ENCODE results near the gene CPSF3. TPM values are rescaled to one million over a fixed set of nuclear protein-coding genes. Genes with fewer than 3 reads are reported as not detected.

Gene CPSF3
- polyA plus RNA-seq, 2 of the 4 experiments (the other 2 are of a cell fraction): 63.4 to 77.2 TPM

DNA sequence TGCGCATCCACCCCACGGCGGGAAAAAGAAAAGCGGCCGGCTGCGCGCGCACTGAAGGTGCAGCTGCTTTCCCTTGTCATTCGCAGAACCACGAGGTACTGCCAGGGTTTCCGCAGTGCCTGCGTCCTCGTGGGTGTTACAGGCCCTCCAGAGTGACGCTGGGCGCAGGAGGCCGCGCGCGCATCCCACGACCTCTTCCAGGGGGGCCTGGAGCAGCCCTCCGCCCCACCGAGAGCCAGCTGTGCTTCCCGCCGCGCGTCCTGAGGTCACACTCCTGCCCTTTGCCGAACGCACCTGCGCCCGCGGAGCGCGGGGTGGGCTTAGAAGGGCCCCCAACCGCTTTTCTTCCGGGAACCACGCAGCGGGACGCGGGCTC lies 50.5 kb downstream of the CPSF3 start:
- POLR2A ChIA-PET: interaction anchor here (0.6 to 1.6 kb wide), 4 partner anchors 11 to 484 kb away, joined by 3 to 7 read pairs (median 4); partner anchors contain the start of gene ADAM17

DNA sequence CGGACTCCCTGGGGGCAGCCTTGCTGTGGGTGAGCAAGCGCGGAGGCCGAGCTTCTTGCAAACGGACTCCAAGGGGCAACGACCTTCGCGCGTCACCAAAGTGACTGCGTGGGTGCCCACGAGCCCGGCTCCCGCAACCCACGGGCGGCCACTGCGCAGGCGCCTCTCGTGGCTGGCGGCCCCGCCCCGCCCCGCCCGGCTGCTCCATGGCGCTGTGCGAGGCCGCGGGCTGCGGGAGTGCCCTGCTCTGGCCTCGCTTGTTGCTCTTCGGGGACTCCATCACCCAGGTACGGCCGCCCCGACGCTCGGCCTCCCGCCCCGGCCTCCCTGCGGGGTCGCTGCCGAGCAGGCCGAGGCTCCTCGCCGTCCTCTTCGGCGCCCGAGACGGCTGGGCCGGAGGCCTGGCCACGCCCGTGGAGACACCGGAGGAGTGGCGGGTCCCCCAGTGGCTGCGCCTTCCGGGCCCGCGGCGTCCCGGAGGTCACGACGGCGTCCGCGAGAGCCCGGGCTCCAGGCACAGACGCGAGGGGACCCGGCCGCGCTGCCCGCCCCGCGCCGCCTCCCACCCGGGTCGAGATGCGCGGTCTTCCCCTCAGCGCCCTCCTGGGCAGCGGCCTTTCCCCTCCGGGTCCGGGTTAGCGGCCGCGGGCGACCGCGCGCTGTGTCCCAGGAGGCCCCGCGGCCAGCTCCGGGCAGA lies 51.1 kb downstream of the CPSF3 start, which contains the start of gene IAH1:
Gene IAH1 (plus strand): TSS at position 191 of the 697 bp plus-strand sequence. CDS start 16 bp downstream, at position 207.
- DNase-seq (ENCODE audit: low read depth in 1 of 2, low spot score in 1 of 2): peak; percentile 65 to 75
- Histone ChIP-seq H3K27ac (peak within 1 kb of the TSS; percentile 96), H3K9me3 (no peaks in the 10 kb centered on the region), H3K4me1 (peaks cover 27% of the 10 kb centered on the region), H3K4me2 (peak within 1 kb of the TSS; percentile 87), H3K4me3 (peak within 1 kb of the TSS; percentile 77)
- peak; percentile 83 to 88 for ATAC-seq
- no CpG with 5 or more reads among the region's 91 CpGs for WGBS (ENCODE audit: missing lambda C conversion rate)
- CTCF ChIA-PET: interaction anchor here (1.0 to 3.5 kb wide), 7 partner anchors 9 to 332 kb away, joined by 3 to 11 read pairs (median 4); partner anchors contain the start of gene ADAM17
- FAIRE-seq: no peak
- POLR2A ChIA-PET: interaction anchor here (0.5 to 1.6 kb wide), 8 partner anchors 11 to 93 kb away, joined by 3 to 9 read pairs (median 4); partner anchors contain the start of genes ADAM17, CPSF3 and ITGB1BP1
- TF ChIP-seq USF2 (IDR thresholded peaks at IDR 0.05) (no peak), RCOR1 (IDR thresholded peaks at IDR 0.05; ENCODE audit: low read depth, low read length) (no peak), KDM1A (IDR thresholded peaks at IDR 0.05; ENCODE audit: low read depth) (no peak), GATA3 (IDR thresholded peaks at IDR 0.05; ENCODE audit: borderline replicate concordance) (0 out of 2 replicates have a peak, but pooled peaks have one; percentile 4), POLR2AphosphoS2 (conservative IDR thresholded peaks at IDR 0.05; ENCODE audit: low read length) (no peak), HDAC2 (IDR thresholded peaks at IDR 0.05) (no peak), EHF (CRISPR knock-in tag; IDR thresholded peaks at IDR 0.05) (no peak), NR3C1 (IDR thresholded peaks at IDR 0.05) (no peak), MAZ (IDR thresholded peaks at IDR 0.05; ENCODE audit: borderline replicate concordance, low read depth, low read length) (no peak), JUN (IDR thresholded peaks at IDR 0.05) (peak; percentile 85 to 93; a peak in 4 of 5 replicates), PHF8 (IDR thresholded peaks at IDR 0.05; ENCODE audit: borderline replicate concordance, low read depth) (peak; percentile 94), ZC3H11A (IDR thresholded peaks at IDR 0.05) (no peak), SREBF2 (IDR thresholded peaks at IDR 0.05) (no peak), ZFP36 (IDR thresholded peaks at IDR 0.05; ENCODE audit: borderline replicate concordance, partially characterized antibody) (no peak), TFCP2L1 (CRISPR knock-in tag; IDR thresholded peaks at IDR 0.05) (no peak), NPAS2 (CRISPR knock-in tag; IDR thresholded peaks at IDR 0.05; ENCODE audit: borderline replicate concordance) (no peak), FOSL2 (IDR thresholded peaks at IDR 0.05) (no peak), FOSL2 (CRISPR knock-in tag; IDR thresholded peaks at IDR 0.05) (no peak)
- TF ChIP-seq, protein P1, sequence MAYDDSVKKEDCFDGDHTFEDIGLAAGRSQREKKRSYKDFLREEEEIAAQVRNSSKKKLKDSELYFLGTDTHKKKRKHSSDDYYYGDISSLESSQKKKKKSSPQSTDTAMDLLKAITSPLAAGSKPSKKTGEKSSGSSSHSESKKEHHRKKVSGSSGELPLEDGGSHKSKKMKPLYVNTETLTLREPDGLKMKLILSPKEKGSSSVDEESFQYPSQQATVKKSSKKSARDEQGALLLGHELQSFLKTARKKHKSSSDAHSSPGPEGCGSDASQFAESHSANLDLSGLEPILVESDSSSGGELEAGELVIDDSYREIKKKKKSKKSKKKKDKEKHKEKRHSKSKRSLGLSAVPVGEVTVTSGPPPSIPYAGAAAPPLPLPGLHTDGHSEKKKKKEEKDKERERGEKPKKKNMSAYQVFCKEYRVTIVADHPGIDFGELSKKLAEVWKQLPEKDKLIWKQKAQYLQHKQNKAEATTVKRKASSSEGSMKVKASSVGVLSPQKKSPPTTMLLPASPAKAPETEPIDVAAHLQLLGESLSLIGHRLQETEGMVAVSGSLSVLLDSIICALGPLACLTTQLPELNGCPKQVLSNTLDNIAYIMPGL (CRISPR knock-in tag; IDR thresholded peaks at IDR 0.05; ENCODE audit: borderline replicate concordance): 0 out of 2 replicates have a peak, but pooled peaks have one; percentile 17
- TF ChIP-seq, protein P2, sequence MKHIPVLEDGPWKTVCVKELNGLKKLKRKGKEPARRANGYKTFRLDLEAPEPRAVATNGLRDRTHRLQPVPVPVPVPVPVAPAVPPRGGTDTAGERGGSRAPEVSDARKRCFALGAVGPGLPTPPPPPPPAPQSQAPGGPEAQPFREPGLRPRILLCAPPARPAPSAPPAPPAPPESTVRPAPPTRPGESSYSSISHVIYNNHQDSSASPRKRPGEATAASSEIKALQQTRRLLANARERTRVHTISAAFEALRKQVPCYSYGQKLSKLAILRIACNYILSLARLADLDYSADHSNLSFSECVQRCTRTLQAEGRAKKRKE (CRISPR knock-in tag; IDR thresholded peaks at IDR 0.05; ENCODE audit: low read depth): no peak

More for the DNA sequence above, 50.5 kb downstream of the CPSF3 start:
- Histone ChIP-seq H3K4me3 (peak overlapping the region; percentile 77), H3K9me3 (no peaks in the 10 kb centered on the region), H3K4me2 (peak overlapping the region; percentile 87), H3K27ac (peak overlapping the region; percentile 96), H3K4me1 (peaks cover 27% of the 10 kb centered on the region)
- TF ChIP-seq FOXS1 (CRISPR knock-in tag; IDR thresholded peaks at IDR 0.05) (no peak), ZC3H11A (IDR thresholded peaks at IDR 0.05) (no peak), RNF2 (IDR thresholded peaks at IDR 0.05; ENCODE audit: borderline replicate concordance, low read depth) (peak; percentile 68; the same call in 1 of the 2 replicates), TFCP2L1 (CRISPR knock-in tag; IDR thresholded peaks at IDR 0.05) (peak; percentile 51; the same call in 1 of the 2 replicates), TP53 (CRISPR knock-in tag; IDR thresholded peaks at IDR 0.05) (no peak), CHD4 (IDR thresholded peaks at IDR 0.05; ENCODE audit: borderline replicate concordance) (no peak), ELK1 (IDR thresholded peaks at IDR 0.05; ENCODE audit: low read depth, low read length) (0 out of 2 replicates have a peak, but pooled peaks have one; percentile 28)
- TF ChIP-seq, protein P3, sequence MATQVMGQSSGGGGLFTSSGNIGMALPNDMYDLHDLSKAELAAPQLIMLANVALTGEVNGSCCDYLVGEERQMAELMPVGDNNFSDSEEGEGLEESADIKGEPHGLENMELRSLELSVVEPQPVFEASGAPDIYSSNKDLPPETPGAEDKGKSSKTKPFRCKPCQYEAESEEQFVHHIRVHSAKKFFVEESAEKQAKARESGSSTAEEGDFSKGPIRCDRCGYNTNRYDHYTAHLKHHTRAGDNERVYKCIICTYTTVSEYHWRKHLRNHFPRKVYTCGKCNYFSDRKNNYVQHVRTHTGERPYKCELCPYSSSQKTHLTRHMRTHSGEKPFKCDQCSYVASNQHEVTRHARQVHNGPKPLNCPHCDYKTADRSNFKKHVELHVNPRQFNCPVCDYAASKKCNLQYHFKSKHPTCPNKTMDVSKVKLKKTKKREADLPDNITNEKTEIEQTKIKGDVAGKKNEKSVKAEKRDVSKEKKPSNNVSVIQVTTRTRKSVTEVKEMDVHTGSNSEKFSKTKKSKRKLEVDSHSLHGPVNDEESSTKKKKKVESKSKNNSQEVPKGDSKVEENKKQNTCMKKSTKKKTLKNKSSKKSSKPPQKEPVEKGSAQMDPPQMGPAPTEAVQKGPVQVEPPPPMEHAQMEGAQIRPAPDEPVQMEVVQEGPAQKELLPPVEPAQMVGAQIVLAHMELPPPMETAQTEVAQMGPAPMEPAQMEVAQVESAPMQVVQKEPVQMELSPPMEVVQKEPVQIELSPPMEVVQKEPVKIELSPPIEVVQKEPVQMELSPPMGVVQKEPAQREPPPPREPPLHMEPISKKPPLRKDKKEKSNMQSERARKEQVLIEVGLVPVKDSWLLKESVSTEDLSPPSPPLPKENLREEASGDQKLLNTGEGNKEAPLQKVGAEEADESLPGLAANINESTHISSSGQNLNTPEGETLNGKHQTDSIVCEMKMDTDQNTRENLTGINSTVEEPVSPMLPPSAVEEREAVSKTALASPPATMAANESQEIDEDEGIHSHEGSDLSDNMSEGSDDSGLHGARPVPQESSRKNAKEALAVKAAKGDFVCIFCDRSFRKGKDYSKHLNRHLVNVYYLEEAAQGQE (IDR thresholded peaks at IDR 0.05): no peak
- ATAC-seq (peak; percentile 25 to 30), DNase-seq (ENCODE audit: low read depth in 1 of 2, low spot score in 1 of 2) (no peak), FAIRE-seq (no peak)
- 48% methylated on average over 33 of the region's 39 CpGs for WGBS (ENCODE audit: missing lambda C conversion rate)
- CTCF ChIA-PET: interaction anchor here (0.9 to 3.5 kb wide), 8 partner anchors 9 to 331 kb away, joined by 3 to 11 read pairs (median 4); partner anchors contain the start of gene ADAM17

Measured in A549 (cell line).